Forelimb muscle (tissue), 1 donor: ENCODE data around the gene SAMD14. TPM values are rescaled to one million over a fixed set of nuclear protein-coding genes. Genes with fewer than 3 reads are reported as not detected.

Source experiments
- DNase-seq: peaks from one replicate; pipeline ENCODE4 v3.0.0-alpha.2; 2013; ENCODE audit warnings: low read depth
- polyA plus RNA-seq: library from polyadenylated mRNA; unstranded; fragments of 120-200 nt; gene quantifications from one replicate; pipeline ENCODE4 v1.2.1, GENCODE V29; 2013; ENCODE audit not compliant: insufficient read length

The SAMD14 gene
- 4.3 TPM for polyA plus RNA-seq

DNA sequence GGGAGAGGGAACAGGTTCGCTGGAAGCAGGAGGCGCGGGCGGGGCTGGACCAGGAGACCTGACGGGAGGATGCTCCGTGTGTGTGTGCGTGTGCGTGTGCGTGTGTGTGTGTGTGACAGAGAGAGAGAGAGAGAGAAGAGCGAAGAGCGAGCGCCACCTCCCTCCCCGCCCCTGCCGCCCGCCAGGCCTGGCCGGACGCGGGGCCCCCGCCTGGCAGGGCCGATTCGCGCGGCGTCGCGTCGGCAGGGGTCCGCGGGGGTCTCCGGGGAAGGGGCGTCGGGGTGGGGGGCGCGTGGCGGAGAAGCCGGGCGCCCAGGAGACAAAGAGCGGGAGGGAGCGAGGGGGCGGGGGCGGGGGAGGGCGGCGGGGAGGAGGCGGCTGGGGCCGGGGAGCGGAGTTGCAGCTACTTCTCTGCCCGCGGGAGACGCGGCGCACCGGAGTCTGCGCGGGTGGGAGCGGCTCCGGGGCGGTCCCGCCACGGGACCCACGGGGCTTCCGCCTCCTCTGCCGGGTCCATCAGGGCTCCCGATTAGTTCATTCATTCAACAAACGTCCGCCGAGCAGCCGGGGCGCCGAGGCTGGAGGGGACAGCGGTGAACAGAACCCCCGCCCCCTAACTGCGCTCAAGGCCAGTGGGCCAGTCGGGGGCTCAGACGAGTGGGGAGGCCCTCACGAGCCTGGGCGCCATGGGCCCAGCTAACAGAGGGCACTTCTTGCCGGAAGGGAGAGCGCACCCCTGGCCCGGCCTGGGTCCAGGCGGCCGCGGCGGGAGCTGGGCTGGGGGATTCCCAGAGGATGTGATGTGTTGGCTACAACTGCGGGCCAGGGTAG is at the start of gene SAMD14:
Gene SAMD14, minus strand, starts transcription at position 433 of the 831 bp plus-strand sequence. CDS start 5,201 bp downstream, outside the sequence.
- DNase-seq: no peak

DNA sequence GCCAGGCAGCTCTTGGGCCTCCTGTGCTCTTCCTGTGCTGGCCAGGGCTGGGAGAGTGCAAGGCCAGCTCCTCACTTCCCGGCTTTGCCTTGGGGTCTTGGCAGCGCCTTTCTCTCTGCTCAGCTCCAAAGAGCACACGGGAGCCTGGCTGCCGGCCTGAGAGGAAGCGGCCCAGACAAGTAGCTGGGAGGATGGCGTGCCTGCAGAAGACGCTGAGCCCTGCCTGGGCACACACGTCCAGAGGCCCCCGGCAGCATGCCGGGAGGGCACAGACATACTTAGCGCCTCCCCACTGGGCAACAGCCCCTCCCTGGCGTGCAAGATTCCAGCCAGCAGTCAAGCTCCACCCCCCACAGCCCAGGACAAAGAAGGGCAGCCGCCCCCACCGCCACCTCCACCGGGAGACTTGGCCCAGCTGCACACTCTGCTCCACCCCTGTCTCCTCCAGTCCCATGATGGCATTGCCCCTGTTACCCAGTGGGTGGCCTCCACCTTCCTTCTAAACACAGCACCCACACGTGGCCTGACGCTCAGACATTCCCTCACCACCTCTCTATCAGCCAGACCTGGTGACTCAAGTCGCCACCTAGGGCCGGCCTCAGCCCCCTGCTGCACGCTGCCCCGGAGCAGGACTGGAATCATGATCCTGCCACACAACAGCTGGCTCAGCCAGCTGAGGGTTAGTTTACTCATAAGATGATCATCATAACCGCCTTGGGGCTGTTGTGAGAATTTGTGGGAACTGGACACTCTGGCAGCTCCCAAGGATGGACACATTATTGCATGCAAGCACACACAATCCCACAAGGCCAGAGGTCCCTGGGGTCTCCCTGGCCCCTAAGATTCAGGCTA is 48.2 kb upstream of the SAMD14 start:
- DNase-seq: no peak

DNA sequence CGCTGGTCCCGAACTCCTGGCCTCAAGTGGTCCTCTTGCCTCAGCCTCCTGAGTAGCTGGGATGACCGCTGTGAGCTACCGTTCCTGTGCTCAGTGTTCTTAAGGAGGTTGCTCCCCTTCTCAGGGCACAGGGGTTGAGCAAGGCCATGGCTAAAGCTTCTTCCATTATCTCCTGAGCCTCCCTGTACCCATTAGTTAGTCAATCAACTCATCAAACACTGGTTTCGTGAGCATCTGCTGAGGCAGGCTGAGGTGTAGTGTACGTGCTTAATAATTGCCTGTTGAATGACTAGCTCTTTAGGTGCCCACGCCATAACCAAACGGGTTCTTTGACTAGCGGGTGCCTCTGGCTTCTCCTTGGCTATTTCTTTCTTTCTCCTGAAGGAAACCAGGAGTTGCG is 47.5 kb upstream of the SAMD14 start:
- no peak for DNase-seq

DNA sequence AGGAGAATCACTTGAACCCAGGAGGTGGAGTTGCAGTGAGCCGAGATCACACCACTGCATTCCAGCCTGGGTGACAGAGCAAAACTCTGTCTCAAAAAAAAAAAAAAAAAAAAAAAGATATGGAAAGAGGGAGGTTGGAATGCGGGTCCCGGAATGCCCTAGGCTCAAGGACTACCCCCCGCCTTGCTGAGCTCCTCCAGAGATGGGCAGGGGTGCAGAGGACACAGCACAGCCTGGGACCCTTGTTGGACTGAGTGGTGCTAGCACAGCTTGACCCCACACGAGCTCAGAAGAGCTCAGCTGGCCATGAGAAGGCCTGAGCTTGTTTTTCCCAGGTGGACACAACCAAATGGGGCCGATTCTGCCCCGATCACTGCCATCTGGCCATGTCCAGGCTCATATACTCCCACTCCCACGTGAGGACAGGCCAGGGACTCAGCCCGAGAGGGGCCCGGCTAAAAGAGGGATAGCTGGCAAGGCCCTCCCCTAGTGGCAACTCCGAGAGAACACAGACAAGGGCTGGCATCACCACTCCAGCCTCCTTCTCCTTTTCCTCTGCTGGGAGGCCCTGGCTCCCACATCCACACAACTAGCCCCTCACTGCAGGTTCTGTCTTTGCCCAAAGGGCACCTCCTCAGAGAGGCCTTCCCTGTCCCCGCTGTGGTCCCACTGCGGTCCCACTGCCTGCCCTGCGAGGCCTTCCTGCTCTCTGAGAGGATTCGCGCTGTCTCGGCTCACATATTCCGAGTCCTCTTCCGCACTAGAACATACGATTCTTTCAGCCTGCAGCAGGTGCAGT is 46.8 kb upstream of the SAMD14 start:
- no peak for DNase-seq

DNA sequence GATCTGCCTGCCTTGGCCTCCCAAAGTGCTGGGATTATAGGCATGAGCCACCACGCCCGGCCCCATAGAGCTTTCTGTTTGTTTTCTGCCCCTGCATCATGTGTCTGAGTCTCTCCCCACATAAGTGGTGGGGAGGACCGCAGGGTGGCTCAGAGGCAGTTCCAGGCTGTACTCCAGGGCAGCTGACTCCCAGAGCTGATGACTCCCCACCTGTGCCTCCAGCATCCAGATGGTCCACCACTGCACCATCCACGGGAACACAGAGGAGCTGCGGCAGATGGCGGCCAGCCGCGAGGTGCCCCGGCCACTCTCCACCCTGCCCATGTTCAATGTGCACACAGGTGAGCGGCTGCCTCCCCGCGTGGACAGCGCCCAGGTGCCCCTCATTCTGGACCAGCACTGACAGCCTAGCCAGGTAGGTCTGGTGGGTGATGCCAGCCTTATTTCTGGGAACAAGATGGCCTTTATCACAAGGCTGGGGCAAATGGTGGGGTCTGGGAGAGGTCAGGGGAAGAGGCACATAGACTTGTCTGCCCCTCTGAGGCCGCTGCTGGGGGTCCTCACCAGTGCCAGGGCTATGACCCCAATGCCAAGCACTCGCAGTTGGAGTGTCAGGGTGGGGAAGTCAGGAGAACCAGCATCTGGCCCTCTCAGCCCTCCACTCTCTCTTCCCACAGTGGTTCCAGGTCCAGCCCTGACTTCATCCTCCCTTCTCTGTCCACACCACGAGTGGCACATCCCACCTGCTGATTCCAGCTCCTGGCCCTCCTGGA is 45.3 kb upstream of the SAMD14 start:
- DNase-seq: no peak

DNA sequence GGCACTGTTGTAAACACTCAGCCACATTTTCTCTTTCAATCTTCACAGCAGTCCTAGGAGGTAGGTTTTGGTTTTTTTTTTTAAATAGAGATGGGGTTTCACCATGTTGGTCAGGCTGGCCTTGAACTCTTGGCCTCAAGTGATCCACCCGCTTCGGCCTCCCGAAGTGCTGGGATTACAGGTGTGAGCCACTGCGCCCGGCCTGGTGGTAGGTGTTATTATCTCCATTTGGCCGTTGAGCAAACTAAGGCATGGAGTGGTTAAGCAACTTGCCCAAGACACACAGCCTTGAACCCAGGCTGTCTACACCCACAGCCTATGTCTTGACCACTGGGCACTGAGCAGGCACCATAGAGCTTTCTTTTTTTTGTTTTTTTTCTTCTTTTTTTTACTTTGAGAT is 44.5 kb upstream of the SAMD14 start:
- DNase-seq: no peak

DNA sequence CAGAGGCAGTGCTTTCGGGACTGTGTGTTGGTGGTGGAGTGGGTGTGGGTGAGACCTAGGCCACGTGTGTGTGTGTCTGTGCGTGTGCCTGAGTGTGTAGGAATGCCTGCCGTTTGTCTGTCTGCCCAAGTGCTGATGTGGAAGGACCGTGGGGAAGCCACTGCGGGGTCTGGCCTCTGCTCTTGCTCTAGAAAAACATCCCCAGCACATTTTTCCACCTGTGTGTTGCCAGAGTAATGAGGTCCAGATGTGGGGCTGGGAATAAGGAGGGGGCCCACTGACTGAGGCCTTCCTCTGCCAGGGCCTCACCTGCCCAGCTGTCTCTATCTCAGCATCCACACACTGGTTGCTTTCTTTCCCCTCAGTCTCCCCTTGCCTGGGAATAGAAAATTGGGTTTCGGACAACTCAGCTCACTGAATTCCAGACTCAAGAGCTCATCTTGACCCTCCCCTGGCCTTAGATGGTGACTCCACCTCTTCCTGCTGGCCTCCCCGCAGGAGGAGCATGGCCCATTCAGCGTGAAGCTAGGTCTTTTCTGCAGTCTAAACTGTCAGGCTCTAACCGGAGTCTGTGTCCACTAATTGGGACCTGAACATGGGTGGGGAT is 43.5 kb upstream of the SAMD14 start:
- peak; percentile 91 for DNase-seq

DNA sequence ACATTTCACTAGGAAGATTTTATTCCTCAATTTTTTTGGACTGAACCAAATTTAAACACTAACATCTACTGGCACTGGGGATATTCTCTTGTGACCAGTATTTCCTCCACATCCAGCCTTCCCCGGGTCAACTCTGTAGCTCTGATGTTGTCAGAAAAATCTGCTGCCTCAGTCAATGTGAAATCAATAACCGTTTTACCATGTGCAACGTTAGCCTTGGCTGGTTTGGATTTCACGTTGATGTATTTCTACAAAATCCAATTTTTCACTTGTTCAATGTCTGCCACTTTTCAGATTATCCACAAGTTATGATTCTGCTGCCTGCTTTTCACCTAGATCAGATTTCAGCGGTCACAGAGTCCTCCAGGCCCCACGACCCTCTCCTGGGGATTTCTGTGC is 43.0 kb upstream of the SAMD14 start:
- no peak for DNase-seq

DNA sequence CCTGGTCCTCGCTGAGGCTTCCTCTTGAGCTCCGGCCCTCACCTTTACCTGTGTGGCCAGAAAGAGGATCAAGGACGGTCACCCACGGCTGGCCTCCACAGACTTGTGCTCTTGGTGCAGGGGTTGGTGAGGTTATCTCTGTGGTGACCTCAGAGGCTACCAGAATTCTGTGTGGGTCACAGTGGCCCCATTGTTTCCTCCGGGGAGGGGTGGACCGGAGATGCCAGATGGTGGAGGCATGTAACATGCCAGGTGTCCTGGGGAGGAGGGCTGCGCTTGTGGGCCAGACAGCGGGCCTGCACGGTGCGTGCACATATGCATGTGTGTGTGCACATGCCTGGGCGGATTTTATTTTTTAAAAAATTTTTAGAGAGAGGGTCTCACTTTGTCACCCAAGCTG is 42.2 kb upstream of the SAMD14 start:
- DNase-seq: no peak

DNA sequence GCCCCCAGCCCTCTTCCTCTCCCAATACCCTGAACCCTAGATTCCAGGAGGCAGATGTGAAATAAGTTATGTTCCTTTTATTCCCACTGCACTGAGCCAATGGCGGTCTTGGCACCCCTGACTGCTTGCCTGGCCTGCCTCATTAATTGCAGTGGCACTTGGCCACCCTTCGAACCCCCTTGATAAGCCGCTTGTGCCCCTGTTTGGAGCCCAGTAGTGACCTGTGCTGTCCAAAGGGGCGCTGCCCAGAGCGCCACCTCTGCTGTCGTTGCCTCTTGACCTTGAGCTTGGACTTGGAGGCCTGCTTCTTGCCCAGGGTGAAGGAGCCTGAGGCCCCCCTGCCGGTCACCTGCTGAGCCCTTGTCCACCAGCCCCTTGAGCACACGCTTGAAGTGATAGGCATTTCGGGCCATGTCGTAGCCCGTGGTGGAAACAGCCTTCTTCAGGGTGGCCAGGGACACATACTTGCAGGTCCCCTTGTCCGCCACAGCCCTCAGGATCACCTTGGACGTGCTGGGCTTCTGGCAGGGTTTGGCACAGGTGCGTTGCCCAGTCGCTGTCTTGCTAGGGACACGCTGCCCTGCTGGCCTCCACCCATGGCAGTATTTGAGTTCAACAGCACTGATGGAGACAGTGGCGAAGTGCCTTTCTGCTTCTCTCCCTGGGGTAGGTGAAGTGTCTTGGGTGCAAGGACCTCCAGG is 41.6 kb upstream of the SAMD14 start:
- no peak for DNase-seq

DNA sequence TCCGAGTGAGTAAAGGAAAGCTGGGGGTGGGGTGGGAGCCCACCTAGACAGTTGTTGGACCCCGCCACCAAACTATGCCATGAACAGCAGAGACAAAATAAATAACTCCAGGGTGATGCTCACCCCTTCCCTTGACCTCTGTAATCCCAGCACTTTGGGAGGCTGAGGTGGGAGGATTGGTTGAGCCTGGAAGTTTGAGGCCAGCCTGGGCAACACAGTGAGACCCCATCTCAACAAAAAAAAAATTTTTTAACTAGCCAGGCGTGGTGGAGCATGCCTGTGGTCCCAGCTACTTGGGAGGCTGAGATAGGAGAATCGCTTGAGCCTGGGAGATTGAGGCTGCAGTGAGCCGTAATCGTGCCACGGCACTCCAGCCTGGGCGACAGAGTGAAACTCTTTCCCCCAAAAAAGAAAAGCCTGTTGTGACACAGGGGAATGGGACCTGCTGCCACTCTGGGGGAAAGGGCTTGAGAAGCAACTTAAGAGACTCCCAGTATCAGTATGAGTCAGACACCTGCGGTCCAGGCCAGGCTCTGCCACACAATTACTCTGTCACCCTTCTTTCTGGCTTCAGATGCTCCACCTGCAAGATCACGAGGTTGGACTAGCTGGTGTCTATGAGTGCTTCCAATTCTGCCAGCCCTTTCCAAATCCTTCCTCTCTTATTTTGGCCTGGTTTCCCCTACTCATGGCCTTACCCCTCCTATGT is 40.9 kb upstream of the SAMD14 start:
- no peak for DNase-seq

DNA sequence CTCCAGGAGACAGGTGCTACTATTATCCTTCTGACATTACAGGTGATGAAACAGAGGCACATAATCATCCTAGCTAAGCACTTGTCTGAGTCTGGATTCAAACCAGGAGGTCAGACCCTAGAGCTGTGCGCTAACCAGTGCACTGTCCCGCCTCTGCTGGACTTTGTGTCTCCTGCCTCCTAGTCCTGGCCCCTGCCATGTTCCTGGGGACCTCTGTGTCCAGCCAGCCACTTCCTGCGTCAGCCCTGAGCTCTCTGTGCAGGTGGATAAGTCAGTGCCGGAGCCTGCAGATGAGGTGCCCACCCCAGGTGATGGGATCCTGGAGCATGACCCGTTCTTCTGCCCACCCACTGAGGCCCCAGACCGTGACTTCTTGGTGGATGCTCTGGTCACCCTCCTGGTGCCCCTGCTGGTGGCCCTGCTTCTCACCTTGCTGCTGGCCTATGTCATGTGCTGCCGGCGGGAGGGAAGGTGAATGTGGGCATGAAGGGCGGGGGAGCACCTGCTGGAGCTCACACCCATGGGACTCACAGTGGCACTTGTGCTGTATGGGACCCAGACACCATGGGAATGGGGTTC is 40.0 kb upstream of the SAMD14 start:
- no peak for DNase-seq

DNA sequence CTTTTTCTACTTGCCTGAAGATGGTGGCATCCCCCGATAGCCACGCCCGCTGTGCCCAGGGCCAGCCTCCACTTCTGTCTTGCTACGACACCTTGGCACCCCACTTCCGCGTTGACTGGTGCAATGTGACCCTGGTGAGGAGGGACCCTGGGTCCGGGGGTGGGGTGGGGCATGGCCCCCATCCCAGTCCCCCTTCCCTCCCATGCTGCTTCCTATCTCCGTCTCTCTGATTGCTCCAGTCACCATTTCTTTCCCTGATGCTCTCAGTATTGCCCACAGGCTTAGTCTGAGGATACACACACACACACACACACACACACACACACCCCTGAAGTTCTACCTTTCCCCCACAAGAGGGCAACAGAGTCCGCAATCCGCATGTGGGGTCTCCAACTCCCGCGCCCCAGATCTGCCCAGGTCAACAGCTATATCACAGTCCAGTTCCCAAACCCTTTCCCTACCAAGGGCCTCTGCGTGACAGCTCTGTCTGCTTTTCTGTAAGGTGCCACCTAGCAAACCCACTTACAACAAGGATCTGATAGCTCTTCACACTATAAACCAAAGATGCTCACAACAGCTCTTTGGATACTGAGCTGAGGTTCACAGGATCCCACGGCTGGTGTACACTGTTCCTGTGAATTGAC is 39.3 kb upstream of the SAMD14 start:
- no peak for DNase-seq

DNA sequence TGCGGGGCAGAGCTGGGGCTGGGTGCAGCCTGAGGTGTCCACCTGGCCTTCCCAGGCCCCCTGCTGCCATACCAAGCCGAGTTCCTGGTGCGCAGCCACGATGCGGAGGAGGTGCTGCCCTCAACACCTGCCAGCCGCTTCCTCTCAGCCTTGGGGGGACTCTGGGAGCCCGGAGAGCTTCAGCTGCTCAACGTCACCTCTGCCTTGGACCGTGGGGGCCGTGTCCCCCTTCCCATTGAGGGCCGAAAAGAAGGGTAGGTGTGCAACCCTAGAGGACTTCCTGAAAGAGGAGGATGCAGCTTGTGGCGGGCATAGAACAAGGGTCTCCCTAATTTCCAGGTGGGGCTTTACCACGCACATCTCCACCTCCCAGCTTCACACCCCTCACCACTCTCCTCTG is 38.4 kb upstream of the SAMD14 start:
- no peak for DNase-seq

DNA sequence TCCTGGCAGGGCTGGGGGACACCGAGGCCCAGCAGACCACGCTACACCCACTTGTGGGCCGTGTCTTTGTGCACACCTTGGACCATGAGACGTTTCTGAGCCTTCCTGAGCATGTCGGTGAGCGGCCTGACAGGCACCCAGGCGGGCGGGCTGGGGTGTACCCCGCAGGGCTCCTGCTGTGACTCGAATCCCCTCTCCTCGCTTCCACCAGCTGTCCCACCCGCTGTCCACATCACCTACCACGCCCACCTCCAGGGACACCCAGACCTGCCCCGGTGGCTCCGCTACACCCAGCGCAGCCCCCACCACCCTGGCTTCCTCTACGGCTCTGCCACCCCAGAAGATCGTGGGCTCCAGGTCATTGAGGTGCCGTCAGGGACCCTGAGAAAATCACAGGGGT is 37.4 kb upstream of the SAMD14 start:
- no peak for DNase-seq

DNA sequence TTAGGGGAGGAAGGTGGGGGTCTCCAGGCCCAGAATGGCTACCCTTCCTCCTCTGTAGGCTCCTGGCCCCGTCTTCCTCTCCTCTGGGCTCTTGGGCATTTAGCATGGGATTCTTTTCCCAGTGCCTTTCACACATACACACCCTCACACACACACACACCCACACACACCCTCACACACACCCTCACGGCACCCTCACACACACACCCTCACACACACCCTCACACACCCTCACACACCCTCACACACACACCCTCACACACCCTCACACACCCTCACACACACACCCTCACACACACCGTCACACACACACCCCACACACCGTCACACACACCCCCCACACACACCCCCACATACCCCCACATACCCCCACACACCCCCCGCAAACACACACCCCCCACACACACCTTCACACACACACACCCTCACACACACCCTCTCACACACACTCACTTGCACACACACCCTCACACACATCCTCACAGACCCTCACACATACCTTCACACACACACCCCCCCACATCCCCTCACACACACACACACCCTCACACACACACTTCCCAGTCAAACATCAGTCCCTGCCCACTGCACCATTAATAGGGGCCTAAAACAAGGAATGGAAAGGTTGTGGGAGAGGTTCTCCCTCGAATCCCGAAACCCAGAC is 36.7 kb upstream of the SAMD14 start:
- no peak for DNase-seq

DNA sequence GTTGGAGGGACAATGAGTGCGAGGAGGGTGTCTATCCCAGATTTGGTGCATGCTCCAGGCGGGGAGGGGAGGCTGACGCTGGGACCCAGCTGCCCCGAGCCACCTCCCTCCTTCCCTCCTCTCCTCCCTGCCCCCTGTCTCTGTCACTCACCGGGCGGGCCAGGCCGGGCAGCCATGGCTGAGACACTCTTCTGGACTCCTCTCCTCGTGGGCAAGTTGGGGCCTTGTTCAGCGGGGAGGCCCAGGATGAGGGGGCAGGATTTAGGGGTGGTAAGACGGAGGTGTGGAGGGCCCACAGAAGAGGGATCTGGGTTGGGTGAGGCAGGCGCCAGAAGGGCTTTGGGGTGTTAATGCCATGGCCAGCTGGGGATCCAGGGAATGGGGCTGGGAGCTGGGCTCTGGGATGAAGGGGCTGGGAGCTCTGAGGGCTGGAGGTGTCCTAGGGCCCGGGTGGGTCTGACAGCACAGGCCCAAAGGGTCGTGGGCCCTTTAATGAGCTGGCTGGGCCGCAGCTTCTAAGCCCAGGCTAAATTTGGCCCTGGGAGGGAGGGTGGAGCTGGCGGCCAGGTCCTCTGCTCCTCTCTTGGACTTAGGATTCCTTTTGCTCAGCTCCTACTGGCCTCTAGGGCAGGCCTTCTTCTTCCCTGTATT is 36.0 kb upstream of the SAMD14 start, which contains the start of gene SGCA:
Gene SGCA, plus strand, starts transcription at position 139 of the 651 bp plus-strand sequence. Its CDS starts 36 bp downstream, at position 175.
- DNase-seq: no peak
